HG03196 (cell line): ENCODE results near the gene CFAP20DC.
A peak's percentile ranks its signal among the peaks of the same experiment; 100 is the strongest.
"Not testable (repeated sequence)": the region's sequence is repeated elsewhere in the genome, so short reads cannot be mapped to it uniquely, and the experiment has no call there.

Source experiments
- ATAC-seq: cut with Tn5 transposase; IDR thresholded peaks from one replicate; pipeline ENCODE4 v1.9.1; 2021; ENCODE audit not compliant: unreplicated experiment

CFAP20DC gene

GRCh38 chr3:59049671-59050331 is at the start of gene CFAP20DC:
CFAP20DC (minus strand) TSS chr3:59050025; CDS start chr3:59049631, 394 bp downstream.
- ATAC-seq: peak; percentile 99

GRCh38 chr3:59098516-59098915 is 48.7 kb upstream of the CFAP20DC start:
- ATAC-seq: not testable (repeated sequence)

GRCh38 chr3:59094446-59094845 is 44.6 kb upstream of the CFAP20DC start:
- ATAC-seq: no peak

- ATAC-seq: no peak
Observed at GRCh38 chr3:59093521-59093920, 43.7 kb upstream of the CFAP20DC start.

GRCh38 chr3:59088761-59089160 is 38.9 kb upstream of the CFAP20DC start:
- ATAC-seq: no peak

GRCh38 chr3:59085976-59086375 is 36.2 kb upstream of the CFAP20DC start:
- ATAC-seq: no peak

- ATAC-seq: no peak
Observed at GRCh38 chr3:59084583-59084982, 34.8 kb upstream of the CFAP20DC start.

GRCh38 chr3:59082106-59082505 is 32.3 kb upstream of the CFAP20DC start:
- no peak for ATAC-seq

- ATAC-seq: no peak
Observed at GRCh38 chr3:59081071-59081470, 31.2 kb upstream of the CFAP20DC start.

- no peak for ATAC-seq
Observed at GRCh38 chr3:59079962-59080361, 30.1 kb upstream of the CFAP20DC start.

GRCh38 chr3:59074764-59075163 is 24.9 kb upstream of the CFAP20DC start:
- ATAC-seq: no peak

GRCh38 chr3:59072681-59073080 is 22.9 kb upstream of the CFAP20DC start:
- no peak for ATAC-seq

- no peak for ATAC-seq
Observed at GRCh38 chr3:59069838-59070237, 20.0 kb upstream of the CFAP20DC start.

- ATAC-seq: no peak
Observed at GRCh38 chr3:59065240-59065639, 15.4 kb upstream of the CFAP20DC start.

- ATAC-seq: no peak
Observed at GRCh38 chr3:59064728-59065127, 14.9 kb upstream of the CFAP20DC start.

GRCh38 chr3:59064276-59064675 is 14.5 kb upstream of the CFAP20DC start:
- ATAC-seq: no peak

- ATAC-seq: no peak
Observed at GRCh38 chr3:59056706-59057105, 6.9 kb upstream of the CFAP20DC start.

GRCh38 chr3:59052803-59053411 is 3.1 kb upstream of the CFAP20DC start:
- ATAC-seq: no peak

- ATAC-seq: not testable (repeated sequence)
Observed at GRCh38 chr3:59050811-59051414, 1.1 kb upstream of the CFAP20DC start.

GRCh38 chr3:59046839-59047238 is 3.0 kb downstream of the CFAP20DC start:
- no peak for ATAC-seq

GRCh38 chr3:59043391-59043790 is 6.4 kb downstream of the CFAP20DC start:
- ATAC-seq: no peak

GRCh38 chr3:59040902-59041301 is 8.9 kb downstream of the CFAP20DC start:
- no peak for ATAC-seq
